ENCODE measurements around the gene PRRC2C.

DNA sequence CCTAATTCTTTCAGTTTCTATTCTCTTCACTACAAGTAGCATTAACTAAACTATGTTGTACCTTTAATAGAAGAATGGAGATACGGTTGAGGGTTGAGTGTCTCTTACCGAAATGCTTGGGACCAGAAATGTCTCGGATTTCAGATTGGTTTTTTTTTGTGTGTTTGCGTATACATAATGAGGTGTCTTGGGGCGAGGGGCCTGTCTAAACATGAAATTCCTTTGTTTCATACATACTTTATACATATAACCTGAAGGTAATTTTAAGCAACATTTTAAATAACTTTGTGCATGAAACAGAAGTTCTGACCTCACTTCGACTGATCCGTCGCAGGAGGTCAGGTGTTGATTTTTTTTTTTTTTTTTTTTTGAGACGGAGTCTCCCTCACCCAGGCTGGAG is 100.4 kb downstream of the PRRC2C start:
- TF ChIP-seq, protein P1, sequence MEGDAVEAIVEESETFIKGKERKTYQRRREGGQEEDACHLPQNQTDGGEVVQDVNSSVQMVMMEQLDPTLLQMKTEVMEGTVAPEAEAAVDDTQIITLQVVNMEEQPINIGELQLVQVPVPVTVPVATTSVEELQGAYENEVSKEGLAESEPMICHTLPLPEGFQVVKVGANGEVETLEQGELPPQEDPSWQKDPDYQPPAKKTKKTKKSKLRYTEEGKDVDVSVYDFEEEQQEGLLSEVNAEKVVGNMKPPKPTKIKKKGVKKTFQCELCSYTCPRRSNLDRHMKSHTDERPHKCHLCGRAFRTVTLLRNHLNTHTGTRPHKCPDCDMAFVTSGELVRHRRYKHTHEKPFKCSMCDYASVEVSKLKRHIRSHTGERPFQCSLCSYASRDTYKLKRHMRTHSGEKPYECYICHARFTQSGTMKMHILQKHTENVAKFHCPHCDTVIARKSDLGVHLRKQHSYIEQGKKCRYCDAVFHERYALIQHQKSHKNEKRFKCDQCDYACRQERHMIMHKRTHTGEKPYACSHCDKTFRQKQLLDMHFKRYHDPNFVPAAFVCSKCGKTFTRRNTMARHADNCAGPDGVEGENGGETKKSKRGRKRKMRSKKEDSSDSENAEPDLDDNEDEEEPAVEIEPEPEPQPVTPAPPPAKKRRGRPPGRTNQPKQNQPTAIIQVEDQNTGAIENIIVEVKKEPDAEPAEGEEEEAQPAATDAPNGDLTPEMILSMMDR (IDR thresholded peaks at IDR 0.05) = no peak
- TF ChIP-seq POLR2AphosphoS5 (IDR thresholded peaks at IDR 0.05; ENCODE audit: insufficient read depth in 1 of 2, low read depth in 1 of 2) (no peak), POLR2A (IDR thresholded peaks at IDR 0.05) (no peak)

All from vagina (tissue), 2 donors.